Astrocyte of the cerebellum (primary cell): ENCODE results near the gene DCBLD2.

Experiments
- DNase-seq: peaks from one replicate; pipeline ENCODE4 v3.0.0-alpha.2; 2011; ENCODE audit warnings: low read depth
- H3K4me3 ChIP-seq: 2 replicates; pipeline ENCODE4 v1.5.1; 2011; ENCODE audit warnings: mild to moderate bottlenecking, low read depth, low read length, moderate library complexity
- CTCF ChIP-seq: IDR thresholded peaks from 2 replicates; pipeline ENCODE4 v1.5.1; 2012; ENCODE audit warnings: low read length, low read depth, moderate library complexity, mild to moderate bottlenecking; ENCODE audit errors: missing control alignments
- in situ Hi-C: cut with HindIII; loops from 2 replicates; pipeline ENCODE4 v1.10.0; 2017; ENCODE audit warnings: low sequenced_read_pairs

Gene DCBLD2

GRCh38 chr3:98799479-98799878, 102.0 kb downstream of the DCBLD2 start:
- no peak for DNase-seq
- in situ Hi-C loops = loop anchor here (5.0 to 25.0 kb wide), 2 partner anchors 52 to 187 kb away; no protein-coding TSS in a partner anchor

GRCh38 chr3:98798820-98799219, 102.7 kb downstream of the DCBLD2 start:
- no peak overlapping the region for H3K4me3 ChIP-seq
- in situ Hi-C loops = loop anchor here (5.0 to 25.0 kb wide), 2 partner anchors 52 to 187 kb away; no protein-coding TSS in a partner anchor
- no peak for DNase-seq
- TF ChIP-seq CTCF = no peak

More at GRCh38 chr3:98799479-98799878, 102.0 kb downstream of the DCBLD2 start:
- no peak for TF ChIP-seq CTCF
- H3K4me3 ChIP-seq = no peak overlapping the region

GRCh38 chr3:98797905-98798304, 103.6 kb downstream of the DCBLD2 start:
- no peak for DNase-seq
- no peak overlapping the region for H3K4me3 ChIP-seq
- in situ Hi-C loops = loop anchor here (5.0 to 25.0 kb wide), 2 partner anchors 51 to 186 kb away; no protein-coding TSS in a partner anchor
- TF ChIP-seq CTCF = no peak

DNA sequence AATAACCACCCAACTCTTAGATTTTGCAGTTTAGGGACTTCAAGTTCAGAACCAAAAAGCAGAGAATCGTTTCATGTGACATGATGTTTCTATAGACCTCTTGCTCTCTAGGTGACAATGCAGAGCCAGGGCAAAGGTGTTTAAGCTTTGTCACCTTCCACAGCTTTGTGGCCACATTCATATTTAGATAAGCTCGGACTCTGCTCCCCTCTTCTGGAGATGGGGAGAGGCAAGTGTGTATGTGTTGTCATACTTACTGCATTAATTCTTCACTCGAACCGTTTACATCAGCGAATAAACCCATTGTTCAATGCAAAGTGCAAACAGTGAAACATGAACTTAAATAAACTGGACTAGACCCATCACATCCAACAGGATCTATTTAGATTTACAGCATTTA, 105.2 kb downstream of the DCBLD2 start:
- in situ Hi-C loops = loop anchor here (5.0 to 25.0 kb wide), 2 partner anchors 49 to 184 kb away; no protein-coding TSS in a partner anchor
- no peak for TF ChIP-seq CTCF
- H3K4me3 ChIP-seq = no peak overlapping the region

GRCh38 chr3:98793971-98794370, 107.5 kb downstream of the DCBLD2 start:
- in situ Hi-C loops = loop anchor here (25.0 kb wide), 1 partner anchor 182 kb away; no protein-coding TSS in a partner anchor
- TF ChIP-seq CTCF = no peak
- H3K4me3 ChIP-seq = no peak overlapping the region
- DNase-seq = no peak

More for the DNA sequence above, 105.2 kb downstream of the DCBLD2 start:
- no peak for DNase-seq

GRCh38 chr3:98791341-98792325, 109.9 kb downstream of the DCBLD2 start:
- in situ Hi-C loops = loop anchor here (25.0 kb wide), 1 partner anchor 179 kb away; no protein-coding TSS in a partner anchor
- no peak for TF ChIP-seq CTCF
- no peak overlapping the region for H3K4me3 ChIP-seq

More at GRCh38 chr3:98791341-98792325, 109.9 kb downstream of the DCBLD2 start:
- no peak for DNase-seq
